NCI-H1105 treated with DMSO at 0.1 percent for 48 hours (cell line): ENCODE measurements around the gene GLE1.
A peak's percentile ranks its signal among the peaks of the same experiment; 100 is the strongest.
"Not testable (repeated sequence)": the region's sequence is repeated elsewhere in the genome, so short reads cannot be mapped to it uniquely, and the experiment has no call there.

Source experiments
- DNase-seq: peaks from one replicate; lab custom pipeline; 2025; lab: John Stamatoyannopoulos, UW

GLE1 gene

GRCh38 chr9:128552153-128552743 lies 47.7 kb downstream of the GLE1 start, which contains the start of gene SPTAN1:
TSS of gene SPTAN1 (plus strand) at chr9:128552587. CDS start at chr9:128566741, 14,154 bp downstream.
- peak; percentile 84 for DNase-seq

- DNase-seq: peak; percentile 50
These were observed 48.4 kb downstream of the GLE1 start for GRCh38 chr9:128552744-128553440.

GRCh38 chr9:128553728-128554127 lies 49.2 kb downstream of the GLE1 start:
- DNase-seq: no peak

GRCh38 chr9:128554155-128554862 lies 49.8 kb downstream of the GLE1 start:
- DNase-seq: no peak

GRCh38 chr9:128555180-128555721 lies 50.7 kb downstream of the GLE1 start:
- DNase-seq: no peak

GRCh38 chr9:128556276-128556675 lies 51.8 kb downstream of the GLE1 start:
- no peak for DNase-seq

GRCh38 chr9:128556926-128557634 lies 52.6 kb downstream of the GLE1 start:
- DNase-seq: no peak

- peak; percentile 88 for DNase-seq
These were observed 54.2 kb downstream of the GLE1 start for GRCh38 chr9:128558431-128559310.

GRCh38 chr9:128565578-128565977 lies 61.1 kb downstream of the GLE1 start:
- no peak for DNase-seq

- no peak for DNase-seq
These were observed 64.1 kb downstream of the GLE1 start for GRCh38 chr9:128568470-128569078.

- peak; percentile 2 for DNase-seq
These were observed 71.0 kb downstream of the GLE1 start for GRCh38 chr9:128575469-128575868.

GRCh38 chr9:128575916-128576315 lies 71.4 kb downstream of the GLE1 start:
- no peak for DNase-seq

GRCh38 chr9:128577206-128577605 lies 72.7 kb downstream of the GLE1 start:
- DNase-seq: no peak

GRCh38 chr9:128579194-128579593 lies 74.7 kb downstream of the GLE1 start:
- DNase-seq: no peak

- DNase-seq: no peak
These were observed 76.2 kb downstream of the GLE1 start for GRCh38 chr9:128580731-128581130.

- not testable (repeated sequence) for DNase-seq
These were observed 80.6 kb downstream of the GLE1 start for GRCh38 chr9:128585155-128585554.

GRCh38 chr9:128586934-128587333 lies 82.4 kb downstream of the GLE1 start:
- not testable (repeated sequence) for DNase-seq

- no peak for DNase-seq
These were observed 82.9 kb downstream of the GLE1 start for GRCh38 chr9:128587453-128587852.

GRCh38 chr9:128588581-128589233 lies 84.2 kb downstream of the GLE1 start:
- DNase-seq: no peak
